NB4 (cell line): ENCODE data around the gene PPP4R4.

ENCODE experiments used
- DNase-seq: peaks from one replicate; pipeline ENCODE4 v3.0.0; 2010; ENCODE audit warnings: low read depth
- H3K4me3 ChIP-seq: one replicate; pipeline ENCODE4 v1.5.1; 2011; ENCODE audit warnings: mild to moderate bottlenecking, low read depth, low read length, moderate library complexity
- MYC ChIP-seq: IDR thresholded peaks from 2 replicates; pipeline ENCODE4 v1.6.1; 2011; ENCODE audit warnings: low read depth, low read length
- POLR2A ChIP-seq: IDR thresholded peaks from 2 replicates; pipeline ENCODE4 v1.6.1; 2011; ENCODE audit warnings: mild to moderate bottlenecking; ENCODE audit not compliant: insufficient read length; ENCODE audit errors: extremely low read depth
- TF ChIP-seq, protein P1 (sequence below): IDR thresholded peaks from 2 replicates; pipeline ENCODE4 v1.6.1; 2011; ENCODE audit warnings: low read depth, low read length
- TF ChIP-seq, protein P2 (sequence below): IDR thresholded peaks from one replicate; pipeline ENCODE4 v1.5.1; 2012; ENCODE audit warnings: low read depth, low read length

Gene PPP4R4

DNA sequence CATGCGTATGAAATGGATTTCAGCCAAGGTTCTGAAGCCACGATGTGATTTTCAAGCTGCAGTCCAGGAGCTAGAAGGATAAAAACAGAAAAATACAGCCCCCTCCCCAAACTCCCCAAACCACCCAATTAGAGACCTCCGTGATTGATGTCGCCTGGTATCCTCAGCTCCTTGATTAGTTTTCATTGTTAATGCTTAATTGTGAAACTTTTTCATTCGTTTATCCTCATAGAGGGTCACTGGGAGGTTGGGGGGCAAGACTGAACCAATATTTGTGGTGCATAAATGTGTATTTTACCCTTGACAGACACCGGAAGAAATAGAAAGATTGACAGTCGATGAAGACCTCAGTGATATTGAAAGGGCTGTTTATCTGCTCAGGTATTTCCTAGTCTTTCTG is 1.6 kb downstream of the PPP4R4 start:
- H3K4me3 ChIP-seq, result no peak overlapping the region
- no peak for DNase-seq
- TF ChIP-seq, protein P1, sequence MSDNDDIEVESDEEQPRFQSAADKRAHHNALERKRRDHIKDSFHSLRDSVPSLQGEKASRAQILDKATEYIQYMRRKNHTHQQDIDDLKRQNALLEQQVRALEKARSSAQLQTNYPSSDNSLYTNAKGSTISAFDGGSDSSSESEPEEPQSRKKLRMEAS, result no peak
- TF ChIP-seq, protein P2, sequence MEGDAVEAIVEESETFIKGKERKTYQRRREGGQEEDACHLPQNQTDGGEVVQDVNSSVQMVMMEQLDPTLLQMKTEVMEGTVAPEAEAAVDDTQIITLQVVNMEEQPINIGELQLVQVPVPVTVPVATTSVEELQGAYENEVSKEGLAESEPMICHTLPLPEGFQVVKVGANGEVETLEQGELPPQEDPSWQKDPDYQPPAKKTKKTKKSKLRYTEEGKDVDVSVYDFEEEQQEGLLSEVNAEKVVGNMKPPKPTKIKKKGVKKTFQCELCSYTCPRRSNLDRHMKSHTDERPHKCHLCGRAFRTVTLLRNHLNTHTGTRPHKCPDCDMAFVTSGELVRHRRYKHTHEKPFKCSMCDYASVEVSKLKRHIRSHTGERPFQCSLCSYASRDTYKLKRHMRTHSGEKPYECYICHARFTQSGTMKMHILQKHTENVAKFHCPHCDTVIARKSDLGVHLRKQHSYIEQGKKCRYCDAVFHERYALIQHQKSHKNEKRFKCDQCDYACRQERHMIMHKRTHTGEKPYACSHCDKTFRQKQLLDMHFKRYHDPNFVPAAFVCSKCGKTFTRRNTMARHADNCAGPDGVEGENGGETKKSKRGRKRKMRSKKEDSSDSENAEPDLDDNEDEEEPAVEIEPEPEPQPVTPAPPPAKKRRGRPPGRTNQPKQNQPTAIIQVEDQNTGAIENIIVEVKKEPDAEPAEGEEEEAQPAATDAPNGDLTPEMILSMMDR, result no peak
- TF ChIP-seq POLR2A (no peak), MYC (no peak)

- H3K4me3 ChIP-seq, result no peak overlapping the region
- TF ChIP-seq, protein P1, result no peak
- no peak for TF ChIP-seq POLR2A
- TF ChIP-seq, protein P2, result no peak
- TF ChIP-seq MYC, result no peak
- DNase-seq, result no peak
Observed at GRCh38 chr14:94176808-94177207, 2.7 kb downstream of the PPP4R4 start.

GRCh38 chr14:94177806-94178205 is 3.7 kb downstream of the PPP4R4 start:
- no peak for DNase-seq
- no peak overlapping the region for H3K4me3 ChIP-seq
- TF ChIP-seq, protein P2, result no peak
- TF ChIP-seq MYC (no peak), POLR2A (no peak)
- TF ChIP-seq, protein P1, result no peak

GRCh38 chr14:94179244-94179643 is 5.1 kb downstream of the PPP4R4 start:
- TF ChIP-seq POLR2A, result no peak
- no peak for TF ChIP-seq MYC
- TF ChIP-seq, protein P2, result no peak
- TF ChIP-seq, protein P1, result no peak
- DNase-seq, result no peak
- H3K4me3 ChIP-seq, result no peak overlapping the region

- peak; percentile 66 for DNase-seq
- peak overlapping the region; percentile 35 for H3K4me3 ChIP-seq
- TF ChIP-seq, protein P2, result peak; percentile 44
- no peak for TF ChIP-seq MYC
Observed at GRCh38 chr14:94180655-94181271, 6.6 kb downstream of the PPP4R4 start.

- no peak for DNase-seq
- TF ChIP-seq, protein P2, result no peak
- no peak for TF ChIP-seq POLR2A
- no peak for TF ChIP-seq MYC
- TF ChIP-seq, protein P1, result no peak
- no peak overlapping the region for H3K4me3 ChIP-seq
Observed at GRCh38 chr14:94181835-94182234, 7.7 kb downstream of the PPP4R4 start.
